ENCODE measurements around the gene TUBA4A. TPM values are rescaled to one million over a fixed set of nuclear protein-coding genes. Genes with fewer than 3 reads are reported as not detected.

The TUBA4A gene
- total RNA-seq, 4 donors from 2014 or later: 351 to 797 (median 386) TPM

DNA sequence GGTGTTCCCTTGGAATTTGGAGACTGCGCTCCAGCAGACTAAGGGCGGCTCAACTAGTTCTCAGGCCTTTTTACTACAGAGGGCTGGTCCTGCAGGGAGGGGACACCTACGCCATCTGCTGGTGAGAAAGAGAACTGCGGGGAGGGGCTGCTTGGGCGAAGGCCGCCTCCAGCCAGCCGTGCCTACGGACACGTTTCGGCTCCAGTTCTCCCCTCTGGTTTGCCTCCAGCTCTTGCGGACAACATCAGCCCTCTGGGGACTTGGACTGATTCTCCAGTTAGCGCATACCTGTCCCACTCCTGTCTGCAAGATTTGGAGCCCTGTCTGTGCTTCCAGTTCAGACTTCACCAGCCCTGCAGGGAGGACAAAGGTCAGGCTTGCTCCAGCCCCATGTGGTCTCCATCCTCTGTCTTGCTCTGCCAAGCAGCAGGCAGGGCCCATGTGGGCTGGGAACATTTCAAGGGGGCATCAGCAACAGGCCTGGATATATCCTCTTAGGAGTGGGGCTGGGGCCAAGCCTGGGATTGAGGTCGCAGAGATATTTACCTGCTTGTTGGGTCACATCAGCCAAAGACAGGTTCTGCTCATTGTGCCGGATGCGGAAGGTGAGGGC is 45.1 kb upstream of the TUBA4A start:
- ATAC-seq (peak; percentile 69 to 80), DNase-seq (peak; percentile 66 to 80)
- H3K27me3 ChIP-seq: no peaks in the 10 kb centered on the region
- no peaks in the 10 kb centered on the region for H3K9me3 ChIP-seq
- H3K4me1 ChIP-seq: peaks cover 8 to 10% of the 10 kb centered on the region in 2 donors
- in situ Hi-C loops (cut with MboI; ENCODE audit: low sequenced_read_pairs in 4 of 4) (loop anchor here (5.0 to 25.0 kb wide), 4 partner anchors 134 to 238 kb away; partner anchors contain the start of genes NHEJ1 (in 2 of the 4), CHPF (in 1 of the 4), SLC23A3 (in 1 of the 4) and TMEM198 (in 1 of the 4)), intact Hi-C loops (cut with DNase I; ENCODE audit: low total_unique reads) (loop anchor here (1.0 to 10.0 kb wide), 4 partner anchors 88 to 304 kb away; partner anchors contain the start of genes CRYBA2, DNPEP and NHEJ1)
- H3K4me3 ChIP-seq: no peak overlapping the region
- no peaks in the 10 kb centered on the region for H3K36me3 ChIP-seq
- no peak overlapping the region for H3K27ac ChIP-seq
- TF ChIP-seq CTCF (IDR thresholded peaks at IDR 0.05 in 4 of 5, conservative IDR thresholded peaks at IDR 0.05 in 1 of 5) (peak; percentile 97 to 99 (median 97)), POLR2A (IDR thresholded peaks at IDR 0.05) (no peak)

GRCh38 chr2:219297766-219298456 is 44.2 kb upstream of the TUBA4A start:
- in situ Hi-C loops (cut with MboI; ENCODE audit: low sequenced_read_pairs in 4 of 4) (loop anchor here (5.0 to 25.0 kb wide), 4 partner anchors 133 to 239 kb away; partner anchors contain the start of genes NHEJ1 (in 2 of the 4), CHPF (in 1 of the 4), SLC23A3 (in 1 of the 4) and TMEM198 (in 1 of the 4)), intact Hi-C loops (cut with DNase I; ENCODE audit: low total_unique reads) (loop anchor here (1.0 to 10.0 kb wide), 4 partner anchors 89 to 303 kb away; partner anchors contain the start of genes CRYBA2, DNPEP and NHEJ1)
- no peaks in the 10 kb centered on the region for H3K36me3 ChIP-seq
- H3K4me3 ChIP-seq: no peak overlapping the region
- TF ChIP-seq CTCF (IDR thresholded peaks at IDR 0.05 in 4 of 5, conservative IDR thresholded peaks at IDR 0.05 in 1 of 5): no peak
- no peak for TF ChIP-seq POLR2A (IDR thresholded peaks at IDR 0.05)
- H3K4me1 ChIP-seq: peaks cover 8 to 10% of the 10 kb centered on the region in 2 donors
- ATAC-seq (no peak), DNase-seq (no peak)
- no peaks in the 10 kb centered on the region for H3K27me3 ChIP-seq
- no peaks in the 10 kb centered on the region for H3K9me3 ChIP-seq
- no peak overlapping the region for H3K27ac ChIP-seq

DNA sequence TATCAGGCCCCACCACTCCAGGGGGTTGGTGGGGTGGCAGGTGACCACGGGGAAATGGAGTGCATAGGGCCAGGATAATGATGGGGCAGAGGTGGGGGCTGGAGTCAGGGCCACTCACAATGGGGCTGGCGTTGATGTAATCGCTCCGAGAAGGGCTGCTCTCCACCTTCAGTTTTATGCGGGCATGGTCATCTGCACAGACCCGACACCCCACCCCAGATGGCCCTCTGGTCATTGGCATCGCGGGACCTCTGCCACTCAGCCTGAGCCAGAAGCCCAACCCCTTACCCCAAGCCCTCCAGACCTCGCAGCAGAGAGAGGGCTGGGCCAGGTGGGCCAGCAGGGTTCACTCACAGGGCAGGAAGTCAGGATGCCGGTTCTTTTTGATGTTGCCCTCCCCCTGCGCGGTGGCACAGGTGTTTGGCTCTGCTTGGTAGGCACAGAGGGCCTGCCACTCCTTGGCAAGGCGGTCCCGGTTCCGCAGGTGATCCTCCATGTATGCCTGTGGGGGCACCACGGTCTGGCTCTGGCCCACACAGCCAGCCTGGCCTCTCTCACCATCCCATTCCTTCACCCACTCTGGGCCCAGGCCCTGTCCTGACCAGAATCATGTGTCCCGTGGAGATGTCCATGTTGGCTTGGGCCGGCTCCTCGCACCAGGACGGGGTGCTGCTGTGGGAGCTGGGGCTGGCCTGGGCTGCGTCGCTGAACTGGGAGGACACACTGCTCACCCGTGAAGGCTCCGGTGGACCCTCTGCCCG is 43.1 kb upstream of the TUBA4A start:
- no peak overlapping the region for H3K4me3 ChIP-seq
- no peaks in the 10 kb centered on the region for H3K9me3 ChIP-seq
- no peaks in the 10 kb centered on the region for H3K27me3 ChIP-seq
- H3K4me1 ChIP-seq: peaks cover 8 to 10% of the 10 kb centered on the region in 2 donors
- H3K36me3 ChIP-seq: no peaks in the 10 kb centered on the region
- TF ChIP-seq POLR2A (IDR thresholded peaks at IDR 0.05) (no peak), CTCF (IDR thresholded peaks at IDR 0.05 in 4 of 5, conservative IDR thresholded peaks at IDR 0.05 in 1 of 5) (no peak)
- intact Hi-C loops (cut with DNase I; ENCODE audit: low total_unique reads): loop anchor here (5.0 to 10.0 kb wide), 3 partner anchors 90 to 302 kb away; partner anchors contain the start of genes CRYBA2 and DNPEP
- ATAC-seq: no peak
- in situ Hi-C loops (cut with MboI; ENCODE audit: low sequenced_read_pairs in 4 of 4): loop anchor here (5.0 to 25.0 kb wide), 4 partner anchors 132 to 240 kb away; partner anchors contain the start of genes NHEJ1 (in 2 of the 4), CHPF (in 1 of the 4), SLC23A3 (in 1 of the 4) and TMEM198 (in 1 of the 4)
- DNase-seq: no peak
- no peak overlapping the region for H3K27ac ChIP-seq

DNA sequence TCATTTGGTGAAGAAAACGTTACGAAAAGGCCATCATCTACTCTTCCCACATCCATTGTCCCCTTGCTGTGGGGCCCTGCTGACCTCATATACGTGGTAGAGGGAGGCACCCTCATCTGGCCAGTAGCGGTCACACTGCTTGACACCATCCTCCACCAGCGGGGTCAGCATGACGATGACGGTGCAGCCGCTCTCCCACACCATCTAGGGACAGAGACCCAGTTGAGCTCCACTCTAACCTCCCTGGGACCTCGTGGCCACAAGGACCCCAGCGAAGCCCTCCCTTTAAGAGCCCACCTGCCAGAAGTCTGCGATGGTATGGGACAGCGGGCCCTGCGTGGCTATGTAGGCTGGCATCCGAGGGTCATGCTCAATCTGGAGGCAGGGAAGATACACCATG is 42.4 kb upstream of the TUBA4A start:
- no peak overlapping the region for H3K27ac ChIP-seq
- DNase-seq (no peak), ATAC-seq (no peak)
- TF ChIP-seq POLR2A (IDR thresholded peaks at IDR 0.05): no peak
- TF ChIP-seq CTCF (IDR thresholded peaks at IDR 0.05 in 4 of 5, conservative IDR thresholded peaks at IDR 0.05 in 1 of 5): no peak
- no peaks in the 10 kb centered on the region for H3K9me3 ChIP-seq
- H3K27me3 ChIP-seq: no peaks in the 10 kb centered on the region
- no peak overlapping the region for H3K4me3 ChIP-seq
- in situ Hi-C loops (cut with MboI; ENCODE audit: low sequenced_read_pairs in 4 of 4): loop anchor here (5.0 to 25.0 kb wide), 4 partner anchors 131 to 241 kb away; partner anchors contain the start of genes NHEJ1 (in 2 of the 4), CHPF (in 1 of the 4), SLC23A3 (in 1 of the 4) and TMEM198 (in 1 of the 4)
- no peaks in the 10 kb centered on the region for H3K36me3 ChIP-seq
- intact Hi-C loops (cut with DNase I; ENCODE audit: low total_unique reads): loop anchor here (5.0 to 10.0 kb wide), 3 partner anchors 91 to 301 kb away; partner anchors contain the start of genes CRYBA2 and DNPEP
- H3K4me1 ChIP-seq: peaks cover 8 to 10% of the 10 kb centered on the region in 2 donors

All from gastrocnemius medialis (tissue), 4 donors.